Measurements from ENCODE around the gene ATP1B3. TPM values are rescaled to one million over a fixed set of nuclear protein-coding genes. Genes with fewer than 3 reads are reported as not detected.

ATP1B3 gene
- total RNA-seq, 1 experiment from 2014 or later: 250 TPM

DNA sequence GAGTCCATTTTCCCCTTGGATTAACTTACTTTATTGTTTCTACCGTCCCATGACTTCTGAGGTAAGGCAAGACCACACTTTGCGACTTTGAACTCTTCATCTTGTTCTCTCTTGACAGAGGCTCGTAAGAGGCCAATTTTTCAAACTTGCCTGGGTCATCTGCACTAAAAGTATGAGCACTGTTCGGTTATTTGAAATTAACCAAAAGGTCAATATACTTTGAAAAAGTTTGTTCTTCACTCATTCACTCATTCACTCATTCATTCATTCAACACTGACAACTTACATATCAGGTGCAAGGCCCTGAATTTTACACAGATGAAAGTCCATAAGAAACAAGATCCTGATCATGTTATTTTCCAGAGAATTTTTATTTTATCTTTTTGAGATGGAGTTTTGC, 57.9 kb downstream of the ATP1B3 start:
- Histone ChIP-seq H2BK12ac (ENCODE audit: insufficient read length, low read depth, low read length) (no peak overlapping the region), H2BK20ac (ENCODE audit: low read depth, low read length, poor library complexity, severe bottlenecking) (no peak overlapping the region), H2AFZ (ENCODE audit: low read length) (no peak overlapping the region), H3K27ac (ENCODE audit: insufficient read length, low read depth, low read length) (no peak overlapping the region), H3K18ac (ENCODE audit: insufficient read length, low read depth, low read length) (no peak overlapping the region), H3K23me2 (ENCODE audit: insufficient read length, low read depth, low read length, poor library complexity, severe bottlenecking) (no peaks in the 10 kb centered on the region), H4K8ac (replicated peaks; ENCODE audit: insufficient read length, low read depth, low read length) (no peak overlapping the region), H3K27me3 (ENCODE audit: insufficient read depth, low read length) (no peaks in the 10 kb centered on the region), H3K9ac (ENCODE audit: extremely low read depth, insufficient read length, low read length) (no peak overlapping the region), H2BK5ac (ENCODE audit: insufficient read length, low read length) (no peak overlapping the region), H2AK5ac (ENCODE audit: insufficient read length, low read length) (no peak overlapping the region), H2BK120ac (ENCODE audit: low read depth, low read length, poor library complexity, severe bottlenecking) (no peak overlapping the region), H3K4ac (ENCODE audit: low read depth, low read length) (no peak overlapping the region), H4K20me1 (ENCODE audit: control insufficient read depth, insufficient read depth, insufficient read length) (no peaks in the 10 kb centered on the region), H3K79me2 (ENCODE audit: insufficient read depth, low read length) (no peaks in the 10 kb centered on the region), H4K5ac (ENCODE audit: insufficient read length, low read depth, low read length) (no peak overlapping the region), H3K56ac (ENCODE audit: insufficient read length, low read depth, low read length) (no peak overlapping the region), H3K79me1 (ENCODE audit: insufficient read depth, low read depth, low read length, poor library complexity, severe bottlenecking) (no peaks in the 10 kb centered on the region), H3K4me1 (ENCODE audit: insufficient read depth, low read length) (no peaks in the 10 kb centered on the region), H3K4me2 (ENCODE audit: insufficient read depth, insufficient read length, low read length) (no peak overlapping the region), H4K91ac (ENCODE audit: insufficient read length, low read depth, low read length) (no peak overlapping the region), H3K14ac (ENCODE audit: insufficient read depth, low read length) (no peak overlapping the region), H3T11ph (ENCODE audit: low read length) (no peak overlapping the region), H2BK15ac (ENCODE audit: low read depth, low read length) (no peak overlapping the region), H3K23ac (ENCODE audit: insufficient read length, low read depth, low read length) (no peak overlapping the region), H3K9me3 (ENCODE audit: control insufficient read depth, low read depth, low read length) (no peaks in the 10 kb centered on the region)
- TF ChIP-seq, protein P1, sequence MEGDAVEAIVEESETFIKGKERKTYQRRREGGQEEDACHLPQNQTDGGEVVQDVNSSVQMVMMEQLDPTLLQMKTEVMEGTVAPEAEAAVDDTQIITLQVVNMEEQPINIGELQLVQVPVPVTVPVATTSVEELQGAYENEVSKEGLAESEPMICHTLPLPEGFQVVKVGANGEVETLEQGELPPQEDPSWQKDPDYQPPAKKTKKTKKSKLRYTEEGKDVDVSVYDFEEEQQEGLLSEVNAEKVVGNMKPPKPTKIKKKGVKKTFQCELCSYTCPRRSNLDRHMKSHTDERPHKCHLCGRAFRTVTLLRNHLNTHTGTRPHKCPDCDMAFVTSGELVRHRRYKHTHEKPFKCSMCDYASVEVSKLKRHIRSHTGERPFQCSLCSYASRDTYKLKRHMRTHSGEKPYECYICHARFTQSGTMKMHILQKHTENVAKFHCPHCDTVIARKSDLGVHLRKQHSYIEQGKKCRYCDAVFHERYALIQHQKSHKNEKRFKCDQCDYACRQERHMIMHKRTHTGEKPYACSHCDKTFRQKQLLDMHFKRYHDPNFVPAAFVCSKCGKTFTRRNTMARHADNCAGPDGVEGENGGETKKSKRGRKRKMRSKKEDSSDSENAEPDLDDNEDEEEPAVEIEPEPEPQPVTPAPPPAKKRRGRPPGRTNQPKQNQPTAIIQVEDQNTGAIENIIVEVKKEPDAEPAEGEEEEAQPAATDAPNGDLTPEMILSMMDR (conservative IDR thresholded peaks at IDR 0.05): no peak
- H3K27ac Mint-ChIP-seq: no peak overlapping the region
- no CpG with 5 or more reads among the region's 4 CpGs for WGBS (ENCODE audit: extremely low coverage, insufficient read length, low lambda C conversion rate)
- H3K4me1 Mint-ChIP-seq: peaks cover 4 to 5% of the 10 kb centered on the region in 2 experiments
- DNase-seq: no peak
- H3K9me3 Mint-ChIP-seq: no peaks in the 10 kb centered on the region
- no peaks in the 10 kb centered on the region for H3K36me3 Mint-ChIP-seq (ENCODE audit: insufficient read depth in 1 of 3, low read depth in 3 of 3)
- no peaks in the 10 kb centered on the region for H3K27me3 Mint-ChIP-seq (ENCODE audit: low read depth)
- no peak overlapping the region for H3K4me3 Mint-ChIP-seq

Data from H9 (cell line).